GM19397 (cell line): Measurements from ENCODE around the gene TMC6.
"Not testable (repeated sequence)": the region's sequence is repeated elsewhere in the genome, so short reads cannot be mapped to it uniquely, and the experiment has no call there.

Experiments
- ATAC-seq: cut with Tn5 transposase; IDR thresholded peaks from one replicate; pipeline ENCODE4 v1.9.1; 2021; ENCODE audit warnings: mild to moderate bottlenecking, moderate library complexity; ENCODE audit not compliant: unreplicated experiment

TMC6 gene, protein sequence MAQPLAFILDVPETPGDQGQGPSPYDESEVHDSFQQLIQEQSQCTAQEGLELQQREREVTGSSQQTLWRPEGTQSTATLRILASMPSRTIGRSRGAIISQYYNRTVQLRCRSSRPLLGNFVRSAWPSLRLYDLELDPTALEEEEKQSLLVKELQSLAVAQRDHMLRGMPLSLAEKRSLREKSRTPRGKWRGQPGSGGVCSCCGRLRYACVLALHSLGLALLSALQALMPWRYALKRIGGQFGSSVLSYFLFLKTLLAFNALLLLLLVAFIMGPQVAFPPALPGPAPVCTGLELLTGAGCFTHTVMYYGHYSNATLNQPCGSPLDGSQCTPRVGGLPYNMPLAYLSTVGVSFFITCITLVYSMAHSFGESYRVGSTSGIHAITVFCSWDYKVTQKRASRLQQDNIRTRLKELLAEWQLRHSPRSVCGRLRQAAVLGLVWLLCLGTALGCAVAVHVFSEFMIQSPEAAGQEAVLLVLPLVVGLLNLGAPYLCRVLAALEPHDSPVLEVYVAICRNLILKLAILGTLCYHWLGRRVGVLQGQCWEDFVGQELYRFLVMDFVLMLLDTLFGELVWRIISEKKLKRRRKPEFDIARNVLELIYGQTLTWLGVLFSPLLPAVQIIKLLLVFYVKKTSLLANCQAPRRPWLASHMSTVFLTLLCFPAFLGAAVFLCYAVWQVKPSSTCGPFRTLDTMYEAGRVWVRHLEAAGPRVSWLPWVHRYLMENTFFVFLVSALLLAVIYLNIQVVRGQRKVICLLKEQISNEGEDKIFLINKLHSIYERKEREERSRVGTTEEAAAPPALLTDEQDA

DNA sequence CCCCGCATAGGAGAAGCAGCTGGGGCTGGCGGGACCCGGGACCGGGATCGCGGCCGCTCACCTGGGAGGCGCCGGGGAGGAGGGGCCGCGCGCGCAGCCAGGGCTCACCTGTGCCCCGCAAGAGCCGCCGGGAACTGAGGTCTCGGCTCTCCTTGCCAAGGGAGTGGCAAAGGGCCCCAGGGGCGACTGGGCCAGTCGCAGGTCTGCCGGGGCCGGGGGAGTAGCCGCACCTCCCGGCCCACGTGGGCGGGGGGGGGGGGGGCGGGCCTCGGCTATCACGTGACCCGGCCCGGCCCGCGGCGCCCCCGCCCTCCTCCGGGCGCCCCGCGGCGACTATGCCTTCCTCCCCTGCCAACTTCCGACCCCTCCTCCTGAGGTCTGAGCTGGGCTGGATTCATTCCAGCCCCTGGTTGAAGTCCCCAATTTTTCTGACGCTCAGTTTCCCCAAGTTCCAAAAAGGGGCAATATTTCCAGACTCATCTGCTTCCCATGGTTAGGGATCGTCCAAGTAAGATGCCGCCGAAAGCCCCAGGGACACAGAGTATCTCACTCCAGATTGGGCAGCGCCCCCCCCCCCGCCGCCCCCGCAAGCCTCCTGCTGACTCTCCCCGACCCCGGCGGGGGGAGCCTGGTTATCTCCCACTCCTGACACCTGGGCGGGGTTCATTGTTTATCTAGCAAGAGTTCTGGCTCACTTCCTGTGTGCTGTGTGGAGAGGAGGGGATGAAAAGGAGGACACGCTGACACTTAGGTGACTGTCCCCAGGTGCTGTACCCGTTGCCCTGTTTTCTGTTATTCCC, at the start of gene TMC6:
Gene TMC6 (minus strand): TSS at position 205 of the 800 bp plus-strand sequence. CDS start 1,923 bp downstream, outside the sequence.
- no peak for ATAC-seq

DNA sequence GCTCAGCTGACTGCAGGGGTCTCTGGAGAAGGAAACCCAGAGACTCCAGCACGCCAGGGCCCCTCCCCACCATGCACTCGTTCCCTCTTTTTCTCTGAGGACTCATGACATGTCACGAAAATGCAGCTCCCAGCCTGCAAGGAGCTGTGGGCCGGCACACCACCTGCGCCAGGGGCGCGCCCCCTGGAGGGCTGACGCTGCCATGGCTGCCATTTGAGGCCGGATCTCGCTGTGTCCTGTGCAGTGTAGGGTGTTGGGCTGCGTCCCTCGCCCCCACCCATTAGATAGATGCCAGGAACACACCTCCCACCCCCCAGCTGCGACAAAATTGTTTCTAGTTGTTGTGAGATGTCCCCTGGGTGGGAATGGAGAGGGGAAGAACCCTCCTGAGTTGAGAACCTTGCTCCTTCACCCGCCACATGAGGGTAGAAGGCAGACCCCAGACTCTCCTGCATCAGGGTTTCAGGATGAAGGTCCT, 48.0 kb upstream of the TMC6 start:
- ATAC-seq, result no peak

DNA sequence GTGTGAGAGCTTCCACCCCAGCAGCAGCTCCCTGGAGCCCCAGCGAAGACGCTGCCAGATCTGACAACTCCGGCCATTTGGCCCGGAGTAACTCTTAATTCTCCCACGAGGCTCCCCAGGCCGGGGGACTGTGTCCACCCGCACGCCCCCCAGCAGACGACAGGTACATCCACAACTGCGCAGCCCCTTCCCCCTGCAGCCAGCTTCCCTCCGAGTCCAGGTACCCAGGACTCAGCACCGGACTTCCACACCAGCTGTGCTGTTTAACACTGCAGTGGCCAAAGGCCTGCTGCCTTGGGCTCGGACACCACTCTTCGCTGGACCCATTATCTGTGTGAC, 47.1 kb upstream of the TMC6 start:
- ATAC-seq, result no peak

DNA sequence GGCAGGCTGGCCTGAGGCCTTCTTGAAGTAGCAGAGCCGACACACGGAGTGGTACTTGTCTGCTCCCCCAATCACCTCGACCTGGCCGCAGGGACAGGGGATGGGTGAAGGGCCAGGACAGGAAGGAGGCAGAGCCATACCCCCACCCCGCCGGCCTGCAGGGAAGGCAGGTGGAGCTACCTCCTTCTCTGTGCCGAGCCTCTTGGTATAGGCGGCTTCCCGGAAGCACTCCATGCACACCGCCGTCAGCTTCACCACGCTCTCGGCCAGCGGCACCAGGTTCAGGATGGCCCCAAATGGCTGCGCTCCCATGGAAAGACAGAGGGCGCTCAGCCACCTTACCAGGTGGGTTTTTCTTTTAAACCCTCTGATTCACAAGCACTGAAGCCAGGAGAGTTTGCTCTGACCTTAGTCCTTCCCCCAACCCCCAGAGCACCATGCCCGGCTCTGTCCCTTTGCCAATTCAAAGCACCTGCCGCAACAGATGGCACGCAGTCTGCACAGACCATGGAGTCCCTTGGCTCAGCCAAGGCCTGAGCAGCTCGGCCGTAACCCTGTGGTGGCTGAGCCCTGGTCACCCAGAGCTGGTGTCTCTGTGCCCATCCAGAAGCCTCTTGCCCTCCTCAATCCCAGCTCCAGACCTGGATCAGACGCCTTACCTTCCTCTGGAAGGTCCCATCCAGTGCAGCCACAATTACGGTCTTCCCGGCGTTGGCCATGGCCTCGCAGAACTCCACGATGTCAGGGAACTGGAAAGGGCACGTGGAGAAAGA, 46.5 kb upstream of the TMC6 start:
- no peak for ATAC-seq

DNA sequence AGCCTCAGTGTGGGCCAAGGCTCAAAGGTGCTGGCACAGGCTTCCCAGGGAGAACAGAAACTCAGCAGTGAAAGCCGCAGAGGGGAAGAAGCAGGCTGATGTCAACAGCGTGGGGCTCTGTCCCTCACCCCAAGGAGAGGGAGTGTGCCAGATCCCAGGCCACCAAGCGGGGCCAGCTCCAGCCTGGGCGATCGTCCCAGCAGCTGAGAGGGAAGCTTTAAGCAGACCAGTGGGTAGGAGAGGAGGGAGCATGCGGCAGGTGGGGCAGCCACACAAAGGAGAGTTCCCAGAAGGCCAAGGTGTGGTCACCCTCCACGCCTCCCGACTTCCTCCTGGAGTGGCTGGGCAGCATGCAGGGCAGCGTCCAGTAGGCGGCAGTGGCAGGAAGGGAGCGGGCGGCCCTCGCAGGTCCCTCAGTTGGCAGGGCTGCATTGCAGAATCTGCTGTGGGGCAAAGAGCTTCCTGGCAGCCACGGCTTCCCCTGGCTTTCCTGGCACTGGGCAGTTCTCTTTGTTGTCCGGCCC, 45.9 kb upstream of the TMC6 start:
- no peak for ATAC-seq

DNA sequence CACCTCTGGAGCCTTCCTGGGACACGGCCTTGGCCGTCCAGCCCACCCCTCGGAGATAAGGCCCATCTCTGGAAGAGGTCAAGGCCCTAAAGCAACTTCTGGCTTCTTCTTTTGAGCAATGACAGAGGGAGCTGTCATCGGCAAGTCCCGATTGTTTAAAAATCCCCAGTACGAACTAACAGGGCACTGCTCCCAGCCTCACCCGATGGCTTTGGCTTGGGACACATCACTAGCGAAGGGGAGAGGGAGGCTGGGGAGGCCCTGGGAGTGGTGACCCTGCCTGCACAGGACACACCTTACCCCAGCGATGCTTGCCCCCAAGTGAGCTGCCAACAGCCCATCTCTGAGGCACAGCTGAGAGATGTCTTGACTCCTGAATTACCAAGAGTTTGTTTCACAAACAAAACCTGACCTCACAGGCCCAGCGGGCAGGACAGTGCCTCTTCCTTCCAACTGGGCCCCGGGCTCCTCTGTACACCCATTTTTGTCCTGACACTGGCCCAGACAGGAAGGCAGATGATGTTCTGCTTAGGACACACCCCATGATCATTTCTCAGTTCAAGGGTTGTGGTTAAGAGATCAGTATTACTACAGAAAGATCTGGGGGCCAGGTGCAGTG, 44.7 kb upstream of the TMC6 start:
- no peak for ATAC-seq

DNA sequence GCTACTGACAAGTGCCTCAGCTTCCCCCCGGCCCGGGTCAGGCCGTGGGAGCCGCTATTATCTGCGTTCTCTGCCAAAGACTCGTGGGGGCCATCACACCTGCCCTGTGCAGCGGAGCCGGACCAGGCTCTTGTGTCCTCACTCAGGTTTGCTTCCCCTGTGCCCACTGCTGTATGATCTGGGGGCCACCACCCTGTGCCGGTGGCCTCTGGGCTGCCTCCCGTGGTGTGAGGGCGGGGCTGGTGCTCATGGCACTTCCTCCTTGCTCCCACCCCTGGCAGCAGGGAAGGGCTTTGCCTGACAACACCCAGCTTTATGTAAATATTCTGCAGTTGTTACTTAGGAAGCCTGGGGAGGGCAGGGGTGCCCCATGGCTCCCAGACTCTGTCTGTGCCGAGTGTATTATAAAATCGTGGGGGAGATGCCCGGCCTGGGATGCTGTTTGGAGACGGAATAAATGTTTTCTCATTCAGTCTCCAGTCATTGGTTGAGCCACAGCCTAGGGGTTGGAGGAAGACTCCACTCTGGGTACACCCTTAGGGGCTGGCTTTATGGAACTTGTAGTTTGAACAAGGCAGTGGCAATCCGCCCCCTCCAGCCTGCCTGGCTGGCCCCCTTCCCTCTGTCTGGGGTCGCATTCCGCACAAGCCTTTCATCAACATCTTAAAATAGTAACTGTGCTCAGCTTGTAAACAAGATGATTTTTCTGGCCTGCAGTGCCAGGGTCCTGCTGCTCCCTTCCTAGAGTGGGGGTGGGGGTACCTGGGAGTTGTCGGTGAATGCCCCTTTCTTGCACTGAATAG, 43.9 kb upstream of the TMC6 start:
- ATAC-seq, result no peak

DNA sequence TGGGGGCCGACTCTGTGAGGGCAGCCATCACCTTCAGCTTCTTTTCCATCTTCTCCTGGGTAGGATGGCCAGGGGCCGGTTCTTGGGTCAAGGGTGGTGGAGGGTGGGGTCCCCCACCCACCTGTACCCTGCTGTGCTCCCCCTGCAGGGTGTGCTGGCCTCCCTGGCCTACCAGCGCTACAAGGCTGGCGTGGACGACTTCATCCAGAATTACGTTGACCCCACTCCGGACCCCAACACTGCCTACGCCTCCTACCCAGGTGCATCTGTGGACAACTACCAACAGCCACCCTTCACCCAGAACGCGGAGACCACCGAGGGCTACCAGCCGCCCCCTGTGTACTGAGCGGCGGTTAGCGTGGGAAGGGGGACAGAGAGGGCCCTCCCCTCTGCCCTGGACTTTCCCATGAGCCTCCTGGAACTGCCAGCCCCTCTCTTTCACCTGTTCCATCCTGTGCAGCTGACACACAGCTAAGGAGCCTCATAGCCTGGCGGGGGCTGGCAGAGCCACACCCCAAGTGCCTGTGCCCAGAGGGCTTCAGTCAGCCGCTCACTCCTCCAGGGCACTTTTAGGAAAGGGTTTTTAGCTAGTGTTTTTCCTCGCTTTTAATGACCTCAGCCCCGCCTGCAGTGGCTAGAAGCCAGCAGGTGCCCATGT, 43.2 kb upstream of the TMC6 start:
- not testable (repeated sequence) for ATAC-seq

DNA sequence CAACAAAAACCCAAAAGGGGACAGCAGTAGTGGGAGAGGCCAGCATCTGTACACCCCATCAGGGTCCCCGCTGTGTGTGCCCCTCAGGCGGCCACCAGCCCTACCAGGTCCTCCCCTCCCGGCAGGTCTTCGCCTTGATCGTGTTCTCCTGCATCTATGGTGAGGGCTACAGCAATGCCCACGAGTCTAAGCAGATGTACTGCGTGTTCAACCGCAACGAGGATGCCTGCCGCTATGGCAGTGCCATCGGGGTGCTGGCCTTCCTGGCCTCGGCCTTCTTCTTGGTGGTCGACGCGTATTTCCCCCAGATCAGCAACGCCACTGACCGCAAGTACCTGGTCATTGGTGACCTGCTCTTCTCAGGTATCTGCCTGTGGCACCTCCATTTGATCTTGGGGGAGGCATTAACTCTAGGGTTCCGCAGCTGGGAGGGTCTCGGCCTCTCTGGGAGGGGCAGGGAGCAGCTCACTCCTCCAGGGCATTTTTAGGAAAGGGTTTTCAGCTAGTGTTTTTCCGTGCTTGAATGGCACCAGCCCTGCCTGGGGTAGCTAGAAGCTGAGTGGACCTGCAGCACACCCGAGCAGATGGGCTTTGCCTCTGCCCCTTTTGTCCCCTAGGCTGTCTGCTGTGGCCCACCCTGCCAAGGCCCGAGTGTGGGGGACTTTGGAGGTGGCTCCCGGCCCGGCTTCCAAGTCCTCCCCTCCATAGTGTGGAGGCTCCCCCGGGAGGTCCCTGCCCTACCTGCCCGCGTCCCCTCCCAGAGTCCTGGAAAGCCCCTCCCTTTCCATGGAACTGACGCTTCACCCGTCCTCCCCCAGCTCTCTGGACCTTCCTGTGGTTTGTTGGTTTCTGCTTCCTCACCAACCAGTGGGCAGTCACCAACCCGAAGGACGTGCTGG, 42.4 kb upstream of the TMC6 start:
- ATAC-seq, result no peak

DNA sequence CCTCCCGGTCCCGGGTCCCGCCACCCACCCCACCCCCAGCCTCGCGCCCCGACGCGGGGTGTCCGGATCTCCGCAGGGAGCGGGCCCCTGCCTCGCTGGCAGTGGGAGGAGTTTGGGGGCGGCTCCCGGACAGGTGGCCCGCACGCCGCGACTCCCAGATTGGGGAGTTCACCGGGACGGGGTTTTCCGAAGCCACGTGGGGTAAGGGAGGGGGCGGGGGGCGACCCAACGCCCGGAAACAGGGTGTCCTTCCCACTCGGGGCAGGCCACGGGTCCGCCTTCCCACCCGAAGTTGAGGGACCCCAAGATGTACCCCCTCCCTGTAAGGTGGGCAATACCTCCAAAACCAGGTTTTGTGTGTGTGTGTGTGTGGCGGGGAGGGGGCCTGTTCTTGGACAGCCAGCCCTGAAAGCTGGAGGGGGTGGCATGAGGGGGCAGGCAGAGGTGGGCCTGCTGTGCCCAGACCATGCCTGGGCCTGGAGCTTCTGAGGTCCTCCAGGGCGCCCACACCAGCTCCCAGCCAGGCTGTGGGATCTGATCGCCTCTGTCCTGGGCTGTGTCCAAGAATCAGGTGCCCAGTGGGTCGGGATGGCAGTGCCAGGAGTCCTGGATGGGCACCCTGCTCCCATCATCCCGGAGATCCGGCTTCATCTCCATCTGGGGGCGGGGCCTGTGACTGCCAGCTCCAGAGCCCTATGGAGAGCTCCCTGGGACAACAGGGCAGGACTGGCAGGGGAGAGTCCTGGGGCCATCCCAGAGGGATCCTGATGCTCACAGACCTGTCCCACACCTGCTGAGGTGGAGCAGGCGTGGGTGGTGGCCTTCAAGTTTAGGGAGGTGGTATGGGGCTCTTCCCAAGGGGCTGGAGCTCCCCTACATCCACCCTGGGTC, 40.6 kb upstream of the TMC6 start:
- ATAC-seq, result peak; percentile 11

DNA sequence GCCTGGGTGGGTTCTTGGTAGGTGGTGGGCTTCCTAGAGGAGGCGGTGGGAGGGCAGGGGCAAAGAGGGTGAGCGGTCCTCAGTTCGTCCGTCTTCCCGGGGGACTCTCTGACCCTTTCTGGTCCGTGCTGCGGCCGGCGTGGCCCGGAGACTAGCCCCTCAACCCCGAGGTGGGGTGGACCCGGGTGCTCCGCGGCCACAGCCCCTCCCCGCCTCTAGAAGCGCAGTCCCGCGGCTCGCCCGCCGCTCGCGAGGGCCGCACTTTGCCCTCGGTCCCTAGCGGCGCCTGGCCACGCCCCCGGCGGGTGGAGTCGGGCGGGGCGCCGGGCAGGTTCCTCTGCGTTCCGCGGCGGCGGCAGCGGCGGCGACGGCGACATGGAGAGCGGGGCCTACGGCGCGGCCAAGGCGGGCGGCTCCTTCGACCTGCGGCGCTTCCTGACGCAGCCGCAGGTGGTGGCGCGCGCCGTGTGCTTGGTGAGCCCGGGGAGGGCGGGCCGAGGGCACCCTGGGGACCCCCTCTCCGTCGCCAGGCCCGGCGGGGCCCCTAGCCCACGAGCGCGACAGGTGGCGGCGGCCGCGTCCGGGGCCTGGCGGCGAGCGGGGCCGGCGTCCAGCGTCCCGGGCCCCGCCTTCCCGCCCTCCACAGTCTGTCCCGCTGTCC, 39.8 kb upstream of the TMC6 start, which contains the start of gene SYNGR2:
Gene SYNGR2 (plus strand): TSS at position 340 of the 661 bp plus-strand sequence. CDS start 36 bp downstream, at position 376.
- ATAC-seq, result peak; percentile 68

DNA sequence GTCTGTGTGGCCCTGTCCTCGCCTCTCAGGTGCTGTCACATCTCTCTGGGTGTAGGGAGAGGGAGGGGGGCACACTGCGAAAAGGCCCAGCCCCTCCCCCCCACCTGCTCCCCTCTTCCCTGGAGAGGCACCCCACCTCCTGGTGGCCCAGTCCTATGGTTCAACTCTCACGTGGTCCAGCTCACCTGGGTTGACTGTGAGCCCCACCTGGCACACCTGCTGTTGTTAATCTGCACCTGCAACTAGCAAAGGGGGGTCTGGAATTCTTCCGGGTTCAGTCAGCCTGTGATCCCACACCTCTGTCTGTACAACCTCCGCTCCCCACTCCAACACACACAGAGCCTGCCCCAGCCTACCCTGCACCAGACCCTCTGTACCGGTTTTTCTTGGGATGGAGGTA, 37.9 kb upstream of the TMC6 start:
- ATAC-seq, result no peak

DNA sequence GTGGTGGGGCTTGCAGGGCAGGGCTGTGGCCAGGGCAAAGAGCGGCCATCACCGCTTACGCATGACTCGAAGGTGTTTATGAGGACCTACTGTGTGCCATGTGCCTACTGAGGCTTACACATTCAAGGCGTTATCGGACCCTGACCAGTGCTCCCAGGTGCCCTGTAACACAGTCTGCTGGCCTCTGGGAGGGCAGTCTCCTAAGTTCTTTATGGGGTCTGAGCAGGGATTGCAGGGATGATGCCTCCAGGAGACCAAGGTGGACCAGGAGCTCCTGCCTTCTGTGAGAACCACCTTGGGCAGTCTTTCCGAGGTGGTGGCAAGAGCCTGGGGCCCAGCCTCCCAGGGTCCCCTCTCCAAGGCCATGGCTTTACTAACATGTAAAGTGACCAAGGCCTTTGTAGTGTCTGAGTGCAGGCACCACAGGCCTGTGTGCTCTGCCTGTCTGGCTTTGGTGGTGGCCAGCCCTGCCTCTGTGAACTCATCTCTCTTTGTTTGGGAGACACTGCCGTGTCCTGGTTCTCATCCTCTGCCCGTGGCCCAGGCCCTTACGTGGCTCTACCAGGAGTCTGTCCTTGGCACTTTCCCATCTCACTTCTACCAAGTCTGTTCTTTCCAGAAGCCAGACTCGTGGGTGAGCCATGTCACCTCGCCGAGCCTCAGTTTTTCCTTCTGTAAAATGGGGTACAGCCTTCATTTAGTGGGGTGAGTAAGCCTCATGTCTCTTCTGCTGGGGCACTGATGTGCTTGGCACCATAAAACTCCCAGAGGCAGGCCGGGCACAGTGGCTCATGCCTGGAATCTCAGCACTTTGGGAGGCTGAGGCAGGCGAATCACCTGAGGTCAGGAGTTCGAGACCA, 36.4 kb upstream of the TMC6 start:
- ATAC-seq, result no peak

DNA sequence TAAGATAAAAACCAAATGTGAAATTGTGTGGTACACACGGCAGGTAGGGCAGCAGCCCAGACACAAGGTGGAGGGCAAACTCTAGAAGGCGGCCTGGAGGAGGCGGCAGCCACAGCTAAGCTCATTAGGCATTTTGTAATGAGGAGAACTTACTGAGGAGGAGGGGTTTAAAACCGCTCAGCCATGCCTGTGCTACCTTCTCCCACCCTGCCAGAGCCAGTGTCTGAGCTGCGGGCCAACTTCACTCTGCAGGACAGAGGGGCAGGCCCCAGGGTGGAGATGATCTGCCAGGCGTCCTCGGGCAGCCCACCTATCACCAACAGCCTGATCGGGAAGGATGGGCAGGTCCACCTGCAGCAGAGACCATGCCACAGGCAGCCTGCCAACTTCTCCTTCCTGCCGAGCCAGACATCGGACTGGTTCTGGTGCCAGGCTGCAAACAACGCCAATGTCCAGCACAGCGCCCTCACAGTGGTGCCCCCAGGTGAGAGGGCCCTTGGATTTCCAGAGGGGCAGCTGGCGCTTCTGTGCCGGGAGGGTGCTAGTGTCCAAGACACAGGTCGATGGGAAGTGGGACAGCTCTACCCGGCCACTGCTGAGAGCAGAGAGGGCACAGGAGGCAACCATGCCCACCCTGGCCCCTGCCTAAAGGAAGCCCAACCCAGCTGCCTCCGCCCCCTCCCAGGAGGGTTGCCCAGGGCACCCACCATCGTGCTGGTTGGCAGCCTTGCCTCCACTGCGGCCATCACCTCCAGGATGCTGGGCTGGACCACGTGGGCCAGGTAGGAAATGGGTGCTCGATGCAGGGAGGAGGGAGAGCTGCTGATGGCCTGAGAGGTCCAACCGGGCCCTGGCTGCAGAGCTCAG, 35.6 kb upstream of the TMC6 start:
- no peak for ATAC-seq
